GM03348 (cell line): Measurements from ENCODE around the gene ELAC2.
A peak's percentile ranks its signal among the peaks of the same experiment; 100 is the strongest.

ENCODE experiments used
- DNase-seq: peaks from one replicate; pipeline ENCODE4 v3.0.0; 2012; ENCODE audit warnings: low spot score

Gene ELAC2

GRCh38 chr17:13016881-13017654, 759 bp downstream of the ELAC2 start:
- DNase-seq: no peak

- DNase-seq: no peak
Measured at GRCh38 chr17:13014801-13015200, 3.0 kb downstream of the ELAC2 start.

- DNase-seq: no peak
Measured at GRCh38 chr17:13010959-13011358, 6.9 kb downstream of the ELAC2 start.

- no peak for DNase-seq
Measured at GRCh38 chr17:13008461-13008860, 9.4 kb downstream of the ELAC2 start.

GRCh38 chr17:13005530-13005929, 12.3 kb downstream of the ELAC2 start:
- no peak for DNase-seq

- DNase-seq: no peak
Measured at GRCh38 chr17:13004336-13004735, 13.5 kb downstream of the ELAC2 start.

- DNase-seq: no peak
Measured at GRCh38 chr17:13003927-13004326, 13.9 kb downstream of the ELAC2 start.

GRCh38 chr17:13003454-13003851, 14.4 kb downstream of the ELAC2 start:
- DNase-seq: no peak

- peak; percentile 85 for DNase-seq
Measured at GRCh38 chr17:13002761-13003453, 14.9 kb downstream of the ELAC2 start.

GRCh38 chr17:13001991-13002615, 15.7 kb downstream of the ELAC2 start:
- no peak for DNase-seq

- no peak for DNase-seq
Measured at GRCh38 chr17:13000561-13000960, 17.3 kb downstream of the ELAC2 start.

GRCh38 chr17:12998874-12999273, 19.0 kb downstream of the ELAC2 start:
- no peak for DNase-seq

GRCh38 chr17:12998461-12998860, 19.4 kb downstream of the ELAC2 start:
- no peak for DNase-seq

- DNase-seq: no peak
Measured at GRCh38 chr17:12996941-12997340, 20.9 kb downstream of the ELAC2 start.

GRCh38 chr17:12996357-12996756, 21.5 kb downstream of the ELAC2 start:
- no peak for DNase-seq

- no peak for DNase-seq
Measured at GRCh38 chr17:12995896-12996295, 21.9 kb downstream of the ELAC2 start.

GRCh38 chr17:12995106-12995895, 22.5 kb downstream of the ELAC2 start:
- DNase-seq: no peak

- DNase-seq: no peak
Measured at GRCh38 chr17:12994341-12995074, 23.3 kb downstream of the ELAC2 start.

- DNase-seq: no peak
Measured at GRCh38 chr17:12993631-12994030, 24.2 kb downstream of the ELAC2 start.

- DNase-seq: no peak
Measured at GRCh38 chr17:12992676-12993075, 25.2 kb downstream of the ELAC2 start.

GRCh38 chr17:12990926-12991325, 26.9 kb downstream of the ELAC2 start:
- no peak for DNase-seq
